ENCODE measurements around the gene KMT2D. TPM values are rescaled to one million over a fixed set of nuclear protein-coding genes. Genes with fewer than 3 reads are reported as not detected.

KMT2D gene
- total RNA-seq, 1 donor from 2014 or later = 19.0 TPM

DNA sequence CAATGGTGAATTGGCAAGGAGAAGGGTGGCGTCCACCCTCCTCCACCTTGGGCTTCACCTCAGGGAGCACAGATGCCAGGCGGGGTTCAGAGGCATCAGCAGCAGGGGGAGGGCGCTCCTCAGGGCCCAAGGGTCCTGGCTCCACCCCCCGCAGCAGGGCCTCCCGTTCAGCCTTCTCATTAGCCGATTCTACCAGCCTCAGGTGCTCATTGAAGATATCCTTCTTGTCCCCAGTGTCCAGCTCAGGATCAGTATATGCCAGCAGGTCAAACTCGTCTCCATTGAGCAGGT is 22.7 kb downstream of the KMT2D start:
- Histone ChIP-seq H3K79me2 (ENCODE audit: low read depth) (no peaks in the 10 kb centered on the region), H4K20me1 (ENCODE audit: low read depth) (peaks cover 20% of the 10 kb centered on the region), H3K27ac (no peak overlapping the region), H3F3A (ENCODE audit: low read depth) (no peaks in the 10 kb centered on the region), H3K4me2 (no peak overlapping the region), H3K4me1 (no peaks in the 10 kb centered on the region), H3K9me3 (ENCODE audit: low read depth) (no peaks in the 10 kb centered on the region), H2AFZ (replicated peaks) (no peak overlapping the region), H3K9ac (no peak overlapping the region), H3K4me3 (no peak overlapping the region), H3K36me3 (no peaks in the 10 kb centered on the region), H3K27me3 (no peaks in the 10 kb centered on the region)
- H3K4me3 Mint-ChIP-seq = no peak overlapping the region
- DNase-seq (ENCODE audit: low spot score) = no peak
- peaks cover 6% of the 10 kb centered on the region for H3K27me3 Mint-ChIP-seq (ENCODE audit: insufficient read depth, low read depth)
- no peak for TF ChIP-seq EZH2 (IDR thresholded peaks at IDR 0.05)
- no peak for TF ChIP-seq EZH2phosphoT487 (IDR thresholded peaks at IDR 0.05)
- TF ChIP-seq, protein P1, sequence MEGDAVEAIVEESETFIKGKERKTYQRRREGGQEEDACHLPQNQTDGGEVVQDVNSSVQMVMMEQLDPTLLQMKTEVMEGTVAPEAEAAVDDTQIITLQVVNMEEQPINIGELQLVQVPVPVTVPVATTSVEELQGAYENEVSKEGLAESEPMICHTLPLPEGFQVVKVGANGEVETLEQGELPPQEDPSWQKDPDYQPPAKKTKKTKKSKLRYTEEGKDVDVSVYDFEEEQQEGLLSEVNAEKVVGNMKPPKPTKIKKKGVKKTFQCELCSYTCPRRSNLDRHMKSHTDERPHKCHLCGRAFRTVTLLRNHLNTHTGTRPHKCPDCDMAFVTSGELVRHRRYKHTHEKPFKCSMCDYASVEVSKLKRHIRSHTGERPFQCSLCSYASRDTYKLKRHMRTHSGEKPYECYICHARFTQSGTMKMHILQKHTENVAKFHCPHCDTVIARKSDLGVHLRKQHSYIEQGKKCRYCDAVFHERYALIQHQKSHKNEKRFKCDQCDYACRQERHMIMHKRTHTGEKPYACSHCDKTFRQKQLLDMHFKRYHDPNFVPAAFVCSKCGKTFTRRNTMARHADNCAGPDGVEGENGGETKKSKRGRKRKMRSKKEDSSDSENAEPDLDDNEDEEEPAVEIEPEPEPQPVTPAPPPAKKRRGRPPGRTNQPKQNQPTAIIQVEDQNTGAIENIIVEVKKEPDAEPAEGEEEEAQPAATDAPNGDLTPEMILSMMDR (IDR thresholded peaks at IDR 0.05) = no peak
- H3K9me3 Mint-ChIP-seq = no peaks in the 10 kb centered on the region
- no peak overlapping the region for H3K27ac Mint-ChIP-seq
- no peaks in the 10 kb centered on the region for H3K4me1 Mint-ChIP-seq
- H3K36me3 Mint-ChIP-seq = peaks cover 33% of the 10 kb centered on the region

DNA sequence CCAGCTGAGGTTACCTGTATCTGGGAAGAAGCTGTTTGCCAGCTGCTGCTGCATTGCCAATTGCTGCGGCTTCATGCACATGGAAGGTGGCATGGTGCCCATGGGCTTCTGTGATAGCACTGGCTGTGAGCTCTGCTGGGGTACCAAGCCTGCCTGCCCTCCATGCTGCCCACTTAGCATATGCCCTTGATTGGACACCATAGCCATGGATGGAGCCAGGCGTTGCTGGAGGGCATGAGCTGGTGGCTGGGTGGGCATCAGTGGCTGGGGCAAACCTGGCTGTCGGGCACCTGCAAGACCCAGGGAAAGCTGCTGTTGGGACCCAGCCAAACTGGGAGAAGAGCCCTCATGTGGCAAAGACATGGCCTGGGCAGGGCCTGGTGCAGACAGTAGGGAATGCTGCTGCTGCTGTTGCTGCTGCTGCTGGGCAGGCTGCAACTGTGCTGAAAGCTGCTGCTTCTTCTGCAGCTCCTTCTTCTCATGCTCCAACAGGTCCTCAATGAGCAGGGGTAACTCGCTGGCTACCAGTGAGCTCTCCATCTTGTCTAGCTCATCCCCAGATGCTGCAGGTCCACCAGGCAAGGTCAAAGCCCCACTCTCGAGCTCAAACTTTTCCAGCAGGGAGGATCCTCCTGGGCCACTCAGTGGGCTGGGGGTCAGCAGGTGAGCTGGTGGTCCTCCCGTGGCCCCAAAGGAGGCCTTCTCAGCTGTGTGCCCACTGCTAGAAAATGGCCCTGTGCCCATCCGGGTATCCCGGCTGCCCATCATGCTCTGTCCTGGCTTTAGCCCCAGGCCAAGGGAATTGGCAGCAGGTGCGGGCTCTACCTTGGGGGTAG is 23.3 kb downstream of the KMT2D start:
- H3F3A ChIP-seq (ENCODE audit: low read depth) = no peaks in the 10 kb centered on the region
- no peaks in the 10 kb centered on the region for H3K36me3 ChIP-seq
- no peak overlapping the region for H3K27ac ChIP-seq
- Mint-ChIP-seq H3K27me3 (ENCODE audit: insufficient read depth, low read depth) (peaks cover 6% of the 10 kb centered on the region), H3K4me3 (no peak overlapping the region), H3K36me3 (peaks cover 29% of the 10 kb centered on the region), H3K27ac (no peak overlapping the region), H3K4me1 (no peaks in the 10 kb centered on the region), H3K9me3 (no peaks in the 10 kb centered on the region)
- no peak for DNase-seq (ENCODE audit: low spot score)
- H3K4me1 ChIP-seq = no peaks in the 10 kb centered on the region
- H2AFZ ChIP-seq (replicated peaks) = no peak overlapping the region
- H3K79me2 ChIP-seq (ENCODE audit: low read depth) = no peaks in the 10 kb centered on the region
- no peak overlapping the region for H3K9ac ChIP-seq
- H3K27me3 ChIP-seq = no peaks in the 10 kb centered on the region
- H4K20me1 ChIP-seq (ENCODE audit: low read depth) = peaks cover 20% of the 10 kb centered on the region
- H3K4me2 ChIP-seq = no peak overlapping the region
- no peaks in the 10 kb centered on the region for H3K9me3 ChIP-seq (ENCODE audit: low read depth)
- no peak overlapping the region for H3K4me3 ChIP-seq
- TF ChIP-seq EZH2phosphoT487 (IDR thresholded peaks at IDR 0.05) (no peak), EZH2 (IDR thresholded peaks at IDR 0.05) (no peak)
- TF ChIP-seq, protein P1 (IDR thresholded peaks at IDR 0.05) = no peak

DNA sequence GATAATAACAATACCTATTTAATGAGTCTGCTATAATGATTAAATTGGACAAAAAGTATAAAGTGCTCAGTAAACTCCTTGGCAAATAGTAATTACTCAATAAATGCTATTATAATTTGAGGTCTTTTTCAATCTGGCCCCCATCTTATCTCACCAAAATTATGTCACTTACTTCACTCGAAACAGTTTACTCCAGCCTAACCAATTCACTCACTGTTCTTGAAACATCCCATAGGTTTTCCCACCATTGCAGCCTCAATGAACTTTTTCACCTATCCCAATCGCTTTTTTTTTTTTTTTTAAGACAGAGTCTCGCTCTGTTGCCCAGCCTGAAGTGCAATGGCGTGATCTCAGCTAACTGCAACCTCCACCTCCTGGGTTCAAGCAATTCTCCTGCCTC is 24.6 kb downstream of the KMT2D start:
- no peak for DNase-seq (ENCODE audit: low spot score)
- H3K4me1 Mint-ChIP-seq = no peaks in the 10 kb centered on the region
- Histone ChIP-seq H3K4me1 (no peaks in the 10 kb centered on the region), H4K20me1 (ENCODE audit: low read depth) (peaks cover 23% of the 10 kb centered on the region), H2AFZ (replicated peaks) (no peak overlapping the region), H3K27ac (no peak overlapping the region), H3K79me2 (ENCODE audit: low read depth) (no peaks in the 10 kb centered on the region), H3K9ac (no peak overlapping the region), H3K4me2 (no peak overlapping the region), H3F3A (ENCODE audit: low read depth) (no peaks in the 10 kb centered on the region), H3K27me3 (no peaks in the 10 kb centered on the region), H3K4me3 (no peak overlapping the region), H3K36me3 (no peaks in the 10 kb centered on the region), H3K9me3 (ENCODE audit: low read depth) (no peaks in the 10 kb centered on the region)
- H3K27ac Mint-ChIP-seq = no peak overlapping the region
- H3K9me3 Mint-ChIP-seq = no peaks in the 10 kb centered on the region
- H3K4me3 Mint-ChIP-seq = no peak overlapping the region
- peaks cover 25% of the 10 kb centered on the region for H3K36me3 Mint-ChIP-seq
- H3K27me3 Mint-ChIP-seq (ENCODE audit: insufficient read depth, low read depth) = peaks cover 7% of the 10 kb centered on the region
- TF ChIP-seq, protein P1 (IDR thresholded peaks at IDR 0.05) = no peak
- no peak for TF ChIP-seq EZH2 (IDR thresholded peaks at IDR 0.05)
- no peak for TF ChIP-seq EZH2phosphoT487 (IDR thresholded peaks at IDR 0.05)
